Amniotic epithelial cell (primary cell): ENCODE data around the gene TTPAL.
A peak's percentile ranks its signal among the peaks of the same experiment; 100 is the strongest.

Experiments used
- DNase-seq: peaks from one replicate; pipeline ENCODE4 v3.0.0-alpha.2; 2010; ENCODE audit warnings: low read depth

Gene TTPAL

DNA sequence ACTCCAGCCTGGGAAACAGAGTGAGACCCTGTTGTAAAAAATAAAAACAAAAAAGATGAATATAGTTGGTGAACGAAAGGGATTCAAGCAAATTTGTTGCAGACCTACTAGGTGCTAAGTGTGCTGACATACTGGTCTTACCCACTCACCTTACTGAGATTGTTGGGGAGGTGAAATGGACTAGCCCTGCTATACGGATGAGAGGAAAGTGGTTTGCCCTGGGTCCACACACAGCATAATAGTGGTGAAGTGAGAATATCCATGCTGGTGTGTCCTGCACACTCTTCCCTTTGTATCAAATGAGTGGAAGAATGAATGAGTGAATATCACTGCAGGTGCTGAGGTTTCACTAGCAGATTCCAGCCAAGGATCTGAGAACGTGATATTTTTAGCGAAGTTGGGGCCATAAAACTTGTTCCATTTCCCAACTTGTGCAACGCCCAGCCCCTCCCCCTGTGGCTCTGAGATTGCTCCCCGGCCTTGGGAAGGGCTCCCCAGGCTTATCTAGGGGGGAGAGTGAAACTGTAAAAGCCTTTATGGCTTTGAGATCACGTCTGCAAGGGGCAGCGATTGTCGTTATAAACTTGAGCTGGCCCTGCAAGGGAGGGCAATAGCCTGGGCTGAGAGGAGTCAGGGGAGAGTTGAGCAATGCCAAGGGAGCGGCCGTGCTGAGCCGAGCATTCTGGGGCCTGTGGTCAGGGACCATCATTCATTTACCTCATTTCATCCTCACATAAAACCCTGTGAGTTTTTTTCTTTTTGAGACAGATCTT, 33.2 kb upstream of the TTPAL start:
- DNase-seq, result peak; percentile 58

DNA sequence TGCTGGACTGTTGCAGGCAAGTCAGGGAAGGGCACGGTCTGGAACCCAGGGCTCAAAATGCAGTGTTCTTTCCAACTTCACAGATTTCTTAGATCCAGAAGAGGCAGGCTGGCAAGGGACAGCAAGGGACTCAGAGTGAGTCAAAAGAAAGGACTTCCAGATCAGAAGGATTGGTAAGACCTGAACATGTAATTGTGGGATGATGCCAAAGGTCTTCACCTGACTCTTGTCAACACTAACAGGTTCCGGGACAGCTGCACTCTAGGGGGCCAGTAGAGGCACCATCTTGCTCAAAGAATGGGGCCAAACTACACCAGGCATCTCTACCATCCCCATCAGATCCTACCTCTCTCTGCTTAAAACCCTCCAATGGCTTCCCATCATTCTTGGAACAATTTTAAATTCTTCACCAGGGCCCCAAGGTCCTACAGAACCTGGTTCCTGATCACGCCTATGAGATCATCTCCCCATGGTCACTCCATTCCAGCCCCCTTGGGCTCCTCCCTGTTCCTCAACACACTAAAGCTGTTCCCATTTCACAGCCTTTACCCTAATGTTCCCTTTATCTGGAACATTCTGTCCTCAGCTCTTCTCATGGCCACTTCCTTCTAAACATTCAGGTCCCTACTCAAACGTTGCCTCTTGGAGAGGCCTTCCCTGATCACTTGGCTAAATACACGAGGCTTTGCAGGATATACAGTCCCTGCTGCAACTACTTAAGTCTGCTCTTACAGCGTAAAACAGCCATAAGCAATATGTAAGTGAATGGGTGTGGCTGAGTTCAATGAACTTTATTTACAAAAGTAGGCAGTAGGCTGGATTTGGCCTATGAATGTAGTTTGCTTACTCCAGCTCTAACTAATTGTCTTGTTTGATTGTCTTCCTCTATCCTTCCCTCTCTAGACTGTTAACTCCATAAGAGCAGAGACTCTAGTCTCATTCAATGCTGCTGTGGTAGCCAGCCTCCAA, 29.6 kb upstream of the TTPAL start:
- no peak for DNase-seq

DNA sequence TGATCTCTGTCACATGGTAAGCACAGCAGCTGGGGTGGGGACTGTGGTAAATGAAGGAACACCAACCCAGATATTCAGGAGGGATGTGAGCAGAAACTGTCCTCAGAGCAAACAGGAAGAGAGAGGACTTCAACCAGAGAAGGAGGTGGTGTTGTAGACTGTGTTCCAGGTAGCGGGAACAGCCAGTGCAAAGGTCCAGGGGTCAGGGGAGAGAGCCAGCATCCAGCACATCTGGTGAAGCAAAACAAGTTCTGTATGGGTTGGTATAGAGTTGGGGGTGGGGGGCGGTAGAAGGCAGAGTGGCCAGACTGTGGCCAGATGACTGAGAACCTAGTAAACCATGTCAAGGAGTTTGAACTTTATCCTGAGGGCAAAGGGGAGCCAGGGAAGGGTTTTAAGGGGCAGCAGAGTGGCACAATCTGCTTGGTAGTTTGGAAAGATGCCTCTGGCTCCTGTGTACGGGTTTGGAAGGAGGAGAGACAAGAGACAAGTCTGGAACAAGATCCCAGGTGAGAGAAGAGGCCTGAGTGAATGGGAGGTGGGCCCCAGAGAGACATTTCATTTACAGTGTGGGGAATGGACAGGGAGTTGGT, 27.8 kb upstream of the TTPAL start:
- DNase-seq, result no peak

DNA sequence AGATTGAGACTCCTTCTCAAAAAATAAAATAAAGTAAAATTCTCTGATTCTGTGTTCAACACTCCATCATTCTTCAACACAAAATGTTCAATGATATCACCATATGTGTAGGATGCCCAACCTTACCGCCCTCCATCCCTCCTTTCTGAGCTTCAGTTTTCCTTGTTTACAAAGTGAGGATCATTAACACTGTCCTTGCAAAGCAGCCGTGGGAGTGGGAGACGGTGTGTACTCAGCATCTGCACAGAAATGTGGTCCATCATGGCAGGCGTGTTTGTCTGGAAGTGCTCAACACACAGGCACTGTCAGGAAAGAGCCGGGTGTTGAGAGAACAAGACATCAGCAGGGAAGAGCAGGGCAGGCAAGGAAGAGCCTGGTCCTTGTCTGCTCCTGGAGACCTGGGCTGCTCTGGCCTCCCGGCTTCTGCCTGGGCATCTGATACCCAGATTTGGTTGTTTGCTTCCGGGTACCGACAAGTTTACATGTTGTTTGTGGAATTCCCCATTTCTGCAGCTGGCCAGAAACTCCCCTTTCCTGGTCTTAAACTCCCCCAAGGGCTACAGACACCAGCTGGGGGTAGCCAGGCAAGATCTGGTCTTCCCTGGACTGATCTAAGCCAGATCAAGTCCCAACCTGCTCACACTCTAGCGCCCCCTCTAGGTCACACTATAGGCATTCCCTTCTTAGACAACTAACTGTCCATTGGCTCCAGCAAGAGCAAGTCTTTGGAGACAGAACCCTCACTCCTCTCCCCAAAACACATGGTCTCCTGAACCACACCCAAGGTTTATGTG, 26.7 kb upstream of the TTPAL start:
- DNase-seq, result peak; percentile 36

DNA sequence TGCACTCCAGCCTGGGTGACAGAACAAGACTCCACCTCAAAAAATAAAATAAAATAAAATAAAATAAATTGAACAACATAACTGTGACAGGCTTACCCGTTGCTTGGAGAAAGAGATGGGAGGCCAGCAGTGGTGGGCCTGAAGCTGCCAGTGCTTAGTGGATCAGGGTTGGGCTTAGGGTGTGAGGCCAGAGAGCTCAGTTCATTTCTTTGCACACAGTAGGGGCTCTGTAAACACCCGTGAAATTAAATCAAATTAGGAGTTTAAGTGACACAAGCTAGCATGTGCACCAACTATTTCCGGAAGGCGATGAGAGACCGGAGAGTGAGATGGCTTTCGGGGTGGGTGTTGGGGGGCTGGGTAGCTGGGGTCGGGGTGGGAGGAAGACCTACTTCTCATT, 25.8 kb upstream of the TTPAL start:
- no peak for DNase-seq

DNA sequence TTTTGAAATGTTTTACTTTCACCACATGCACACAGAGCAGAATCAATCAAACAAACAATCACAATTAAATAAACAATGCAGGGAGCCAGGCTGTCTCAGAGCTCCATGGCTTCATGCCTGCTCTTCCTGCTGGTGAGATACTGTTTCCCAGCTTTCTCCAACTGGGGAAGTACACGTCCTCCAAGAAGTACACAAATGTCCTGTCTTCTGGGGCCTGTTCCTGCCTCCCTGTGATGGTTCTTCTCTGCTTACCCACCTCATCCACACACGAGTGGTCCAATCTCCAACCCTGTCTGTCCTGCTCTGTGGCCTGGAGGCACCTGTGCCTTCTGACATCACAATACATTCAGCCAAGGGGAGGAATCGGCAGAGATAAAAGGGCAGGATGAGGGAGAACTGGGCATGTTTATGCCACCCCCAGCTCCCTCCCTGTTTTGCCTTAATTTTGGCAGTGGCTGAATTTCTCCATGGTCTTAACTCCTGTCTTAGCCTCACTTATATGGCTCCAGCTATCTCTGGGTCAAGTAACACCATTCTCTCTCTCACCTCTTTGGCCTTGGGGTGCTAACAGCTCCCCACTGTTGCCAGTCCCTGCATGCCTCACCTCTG, 25.3 kb upstream of the TTPAL start:
- no peak for DNase-seq

DNA sequence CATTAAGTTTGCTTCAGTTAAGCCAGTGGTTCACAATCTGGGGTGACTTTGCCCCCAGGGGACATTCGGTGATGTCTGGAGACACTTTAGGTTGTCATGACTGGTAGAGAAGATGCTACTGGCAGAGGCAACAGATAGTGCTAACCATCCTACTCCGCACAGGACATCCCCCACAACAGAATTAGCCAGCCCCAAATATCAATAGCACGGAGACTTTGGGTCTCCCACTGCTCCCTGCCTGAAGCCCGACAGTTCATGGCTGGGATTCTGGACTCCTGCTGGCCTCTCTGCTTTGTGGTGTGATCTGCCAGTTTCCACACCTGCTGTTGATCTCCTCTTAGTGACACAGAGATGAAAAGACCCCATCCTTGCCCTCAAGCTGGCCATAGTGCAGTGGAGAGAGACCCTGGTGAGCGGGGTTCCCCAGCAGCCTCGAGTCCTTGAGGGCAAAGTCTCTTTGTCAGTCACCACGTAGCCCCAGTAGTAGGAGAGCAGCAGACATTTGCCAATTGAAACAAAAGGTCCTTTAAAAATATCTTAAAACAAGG, 24.7 kb upstream of the TTPAL start:
- no peak for DNase-seq

DNA sequence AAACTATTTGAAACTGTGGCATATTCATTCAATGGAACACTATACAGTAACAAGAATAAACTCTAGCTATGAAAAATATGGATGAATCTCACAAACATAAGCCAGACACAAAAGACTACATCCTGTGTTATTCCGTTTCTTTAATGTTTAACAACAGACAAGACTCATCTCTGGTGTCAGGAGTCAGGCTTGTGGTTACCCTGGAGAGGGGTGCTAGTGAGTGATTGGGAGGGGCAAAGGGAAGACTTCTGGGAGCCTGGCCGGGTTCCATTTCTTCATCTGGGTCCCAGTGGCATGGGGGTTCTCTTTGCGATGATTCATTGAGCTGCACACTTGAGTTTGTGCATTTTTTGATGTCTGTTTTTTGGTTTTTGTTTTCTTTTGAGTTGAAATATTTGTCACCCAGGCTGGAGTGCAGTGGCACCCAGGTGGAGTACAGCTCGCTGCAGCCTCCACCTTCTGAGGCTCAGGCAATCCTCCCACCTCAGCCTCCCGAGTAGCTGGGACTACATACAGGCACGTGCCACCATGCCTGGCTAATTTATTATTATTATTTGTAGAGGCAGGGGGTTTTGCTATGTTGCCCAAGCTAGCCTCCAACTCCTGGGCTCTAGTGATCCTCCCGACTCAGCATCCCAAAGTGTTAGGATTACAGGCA, 21.2 kb upstream of the TTPAL start:
- no peak for DNase-seq

DNA sequence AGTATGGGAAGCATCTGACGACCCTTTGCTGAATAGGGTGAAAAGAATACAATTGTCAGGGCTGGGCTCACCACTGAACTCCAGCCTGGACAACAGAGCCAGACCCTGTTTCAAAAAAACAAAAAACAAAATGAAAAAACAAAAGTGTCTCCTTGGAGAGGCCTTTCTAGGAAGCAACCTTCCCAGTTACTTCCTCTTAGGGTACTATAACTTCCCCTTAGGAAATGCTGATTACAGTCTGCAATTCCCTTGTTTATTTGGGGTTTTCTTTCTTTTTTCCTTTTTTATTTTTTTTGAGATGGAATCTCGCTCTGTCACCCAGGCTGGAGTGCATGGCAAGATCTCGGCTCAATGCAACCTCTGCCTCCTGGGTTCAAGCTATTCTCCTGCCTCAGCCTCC, 20.5 kb upstream of the TTPAL start:
- no peak for DNase-seq

DNA sequence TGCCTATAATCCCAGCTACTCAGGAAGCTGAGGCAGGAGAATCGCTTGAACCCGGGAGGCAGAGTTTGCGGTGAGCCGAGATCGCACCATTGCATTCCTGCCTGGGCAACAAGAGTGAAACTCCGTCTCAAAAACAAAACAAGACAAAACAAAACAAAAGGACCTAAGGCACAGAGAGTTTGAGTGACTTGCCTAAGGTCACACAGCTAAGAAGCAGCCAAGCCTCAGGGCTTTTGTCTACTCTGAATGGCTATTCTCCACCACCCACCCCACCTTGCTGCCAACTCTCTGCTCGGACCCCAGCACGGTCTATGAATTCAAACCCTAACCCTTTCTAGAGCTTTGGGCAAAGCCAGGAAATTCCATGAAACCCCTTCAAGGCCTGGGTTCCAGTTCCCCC, 19.1 kb upstream of the TTPAL start:
- no peak for DNase-seq

DNA sequence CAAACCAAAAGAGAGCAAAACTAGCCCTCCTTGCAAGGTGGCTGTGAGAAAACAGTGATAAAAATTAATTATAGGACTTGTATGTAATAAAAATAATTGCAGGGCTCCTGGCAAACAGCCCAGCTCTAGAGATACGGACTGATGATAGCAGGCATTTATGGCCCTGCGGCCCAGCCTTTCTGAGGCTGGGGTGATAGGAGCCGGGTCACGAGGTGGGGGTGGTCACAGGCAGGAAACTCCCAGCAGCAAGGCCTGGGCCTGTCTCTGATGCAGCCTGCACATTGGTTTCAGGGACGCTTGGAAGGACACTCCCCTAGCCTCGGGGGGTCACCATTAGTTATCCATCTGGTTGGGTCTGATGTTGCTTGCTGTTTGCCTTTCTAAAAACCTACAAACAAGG, 18.7 kb upstream of the TTPAL start:
- DNase-seq, result no peak

DNA sequence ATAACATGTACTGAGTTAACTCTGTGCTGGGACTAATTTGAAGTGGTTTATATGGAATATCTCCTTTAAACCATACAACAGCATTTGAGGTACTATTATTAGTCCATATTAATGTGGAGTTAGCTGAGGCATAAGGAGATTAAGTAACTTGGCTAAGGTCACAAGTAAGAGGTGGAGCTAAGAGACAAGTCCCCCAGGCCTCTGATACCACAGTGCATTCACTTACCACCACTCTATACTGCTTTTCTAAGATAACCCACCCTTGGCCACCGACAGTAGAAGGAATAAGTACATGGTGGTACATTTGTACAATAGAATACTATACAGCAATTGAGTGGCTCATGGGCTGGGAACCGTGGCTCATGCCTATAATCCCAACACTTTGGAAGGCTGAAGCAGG, 16.4 kb upstream of the TTPAL start:
- no peak for DNase-seq

DNA sequence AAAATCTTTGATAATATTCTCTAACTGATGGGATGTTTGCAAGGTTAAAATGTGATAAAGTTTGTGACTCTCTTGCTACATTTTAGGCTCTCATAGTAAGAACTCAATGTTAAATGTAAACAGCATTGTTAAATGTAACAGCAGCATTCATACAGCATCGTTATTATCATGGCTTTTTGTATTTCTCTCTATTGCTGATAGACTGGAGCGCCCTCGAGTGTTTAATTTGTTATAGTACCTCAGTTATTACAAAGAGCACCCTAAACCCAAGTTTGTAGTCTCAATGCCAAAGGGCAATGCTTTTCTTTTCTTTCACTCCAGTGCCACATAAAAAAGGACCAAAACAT, 14.9 kb upstream of the TTPAL start:
- DNase-seq, result peak; percentile 53

DNA sequence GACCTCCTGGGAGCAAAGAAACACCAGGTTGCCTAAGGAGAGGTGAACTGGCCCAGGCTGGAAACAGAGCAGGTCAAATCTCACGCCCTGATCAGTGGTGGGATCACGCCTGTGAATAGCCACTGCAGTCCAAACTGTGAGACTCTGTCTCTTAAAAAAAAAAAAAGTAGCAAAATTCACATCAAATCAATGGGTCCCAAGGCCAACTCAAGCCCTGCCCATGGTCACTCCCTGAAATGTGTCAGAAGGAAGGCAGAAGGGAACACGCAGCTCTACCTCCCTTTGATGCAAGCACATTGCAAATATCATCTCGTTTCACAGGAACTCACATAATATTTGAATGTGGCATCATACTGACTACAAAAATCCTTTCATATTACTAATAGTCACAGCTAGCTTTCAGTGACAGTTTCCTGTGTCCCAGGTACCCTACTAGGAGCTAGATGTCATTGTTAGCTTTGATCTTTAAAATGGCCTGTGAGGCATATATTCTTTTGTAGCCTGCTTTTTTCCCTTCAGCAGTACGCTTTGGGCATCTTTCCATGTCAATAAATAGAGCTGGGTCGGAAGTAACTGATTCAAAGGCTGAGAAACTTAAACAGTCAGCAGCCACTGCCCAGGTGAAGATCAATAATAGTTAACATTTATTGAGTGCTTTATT, 14.4 kb upstream of the TTPAL start:
- DNase-seq, result no peak

DNA sequence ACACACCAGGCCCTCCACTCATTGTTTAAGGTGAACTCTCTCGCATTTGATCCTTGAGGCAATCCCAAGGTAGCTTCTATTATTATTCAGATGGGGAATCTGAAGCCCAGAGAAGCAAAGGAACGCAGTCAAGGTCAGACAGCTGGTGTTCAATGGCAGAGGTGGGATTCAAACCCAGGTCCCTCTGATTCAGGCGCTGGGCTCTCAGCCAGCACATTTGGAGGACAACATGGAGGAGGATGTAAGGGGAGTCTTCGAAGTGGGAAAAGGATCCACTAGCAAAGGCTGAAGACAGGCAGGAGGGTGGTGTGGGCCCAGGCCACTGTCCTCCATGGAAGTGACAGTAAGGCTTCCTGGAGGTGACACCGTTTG, 13.9 kb upstream of the TTPAL start:
- DNase-seq, result no peak

DNA sequence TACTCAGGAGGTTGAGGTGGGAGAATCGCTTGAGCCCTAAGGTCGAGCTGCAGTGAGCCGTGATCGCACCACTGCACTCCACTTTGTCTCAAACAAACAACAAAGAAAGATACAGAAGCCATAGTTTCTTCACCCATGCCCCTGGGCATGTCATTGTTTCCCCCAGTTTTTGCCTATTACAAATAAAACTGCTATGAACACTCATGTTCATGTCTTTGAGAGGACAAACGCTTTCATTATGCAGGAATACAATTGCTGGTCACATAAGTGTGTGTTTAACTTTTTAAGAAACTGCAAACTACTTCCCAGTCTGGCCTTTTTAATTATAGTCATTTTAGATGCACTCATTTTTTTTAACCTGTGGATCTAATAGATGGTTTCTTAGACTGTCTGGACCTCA, 12.2 kb upstream of the TTPAL start:
- no peak for DNase-seq

DNA sequence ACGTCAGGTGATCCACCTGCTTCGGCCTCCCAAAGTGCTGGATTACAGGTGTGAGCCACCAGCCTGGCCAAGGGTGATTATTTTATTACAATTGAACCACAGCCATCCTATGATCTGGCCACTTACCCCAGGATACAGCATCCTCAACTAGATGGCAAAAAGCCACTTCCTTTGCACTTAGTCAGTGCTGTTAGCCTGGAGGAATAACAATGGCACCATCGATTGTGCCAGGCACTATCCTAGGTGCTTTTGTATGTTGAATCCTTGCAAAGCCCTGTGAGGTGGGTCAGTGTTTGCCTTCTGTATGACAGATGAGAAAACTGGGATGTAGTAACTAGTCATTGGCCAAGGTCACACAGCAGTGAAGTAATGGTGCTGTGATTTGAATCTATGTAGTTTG, 11.2 kb upstream of the TTPAL start:
- DNase-seq, result no peak

DNA sequence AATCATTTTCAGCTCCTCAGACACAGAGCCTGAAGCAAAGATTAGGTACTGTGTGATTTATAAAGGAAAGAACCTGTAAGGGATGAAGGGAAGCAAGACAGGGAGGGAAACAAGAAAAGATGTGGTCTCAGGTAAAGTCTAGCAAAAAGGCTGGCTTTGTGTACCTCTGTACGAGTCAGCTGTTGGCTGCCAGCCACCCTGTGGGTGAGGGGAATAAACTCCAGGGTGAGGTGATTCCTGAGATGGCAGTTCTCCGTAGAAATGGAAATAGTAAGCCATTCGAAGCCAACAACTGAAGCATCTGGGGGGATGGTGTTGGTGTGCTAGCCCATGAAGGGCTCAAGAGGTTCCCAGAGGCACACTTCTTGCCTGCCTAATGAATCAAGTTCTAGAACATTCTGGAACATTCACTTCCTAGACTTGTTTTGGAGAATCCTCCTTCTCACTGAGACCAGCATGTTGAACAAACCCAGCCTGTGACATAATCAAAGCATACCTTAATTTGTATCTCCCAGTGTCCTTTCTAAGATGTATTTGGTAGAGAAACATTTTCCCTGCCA, 10.6 kb upstream of the TTPAL start:
- DNase-seq, result peak; percentile 39

DNA sequence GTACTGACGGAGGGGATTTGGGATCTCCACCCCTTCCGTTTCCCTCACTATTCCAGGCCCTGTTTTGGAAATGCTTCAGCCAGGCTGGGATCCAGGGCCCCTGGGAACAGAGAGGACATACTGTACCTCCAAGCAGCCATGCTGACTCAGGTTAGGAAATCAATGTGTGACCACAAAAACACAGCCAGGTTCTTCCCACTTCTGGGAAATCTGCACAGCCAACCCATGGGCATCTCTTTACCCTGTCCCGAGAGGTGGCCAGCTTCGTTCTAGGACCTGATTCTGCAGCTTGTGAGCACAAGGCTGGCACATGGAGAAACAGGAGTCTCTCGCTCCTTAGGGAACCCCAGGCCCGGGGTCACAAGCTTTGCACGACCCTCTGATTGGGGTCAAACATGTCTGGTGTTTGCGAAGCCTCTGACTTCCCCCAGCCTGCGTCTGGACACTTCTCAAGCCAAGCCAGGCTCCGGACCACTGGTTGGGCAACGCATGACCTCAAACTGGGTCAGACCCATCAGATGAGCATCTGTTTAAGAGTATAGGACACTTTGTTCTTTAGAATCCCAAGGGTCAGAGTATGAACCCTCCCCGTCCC, 8.3 kb upstream of the TTPAL start:
- peak; percentile 96 for DNase-seq
